Vagina (tissue), 2 donors: ENCODE measurements around the gene RPUSD1. TPM values are rescaled to one million over a fixed set of nuclear protein-coding genes. Genes with fewer than 3 reads are reported as not detected.

Source experiments
- DNase-seq, 2 donors: peaks; one replicate each; pipeline ENCODE4 v3.0.0-alpha.2; 2017; ENCODE audit errors: extremely low spot score in 2 of 2
- H3K27ac ChIP-seq: fragments of 200-600 bp; sonication (generic); one replicate; pipeline ENCODE4 v1.5.1; 2019
- H3K27me3 ChIP-seq: fragments of 200-600 bp; sonication (generic); one replicate; pipeline ENCODE4 v1.5.1; 2019
- H3K36me3 ChIP-seq, 2 donors: fragments of 200-600 bp; sonication (generic); one replicate each; pipeline ENCODE4 v1.5.1; 2017 to 2019
- H3K4me1 ChIP-seq: fragments of 200-600 bp; sonication (generic); one replicate; pipeline ENCODE4 v1.5.1; 2019
- H3K4me3 ChIP-seq, 2 donors: fragments of 200-600 bp; sonication (generic); 1 replicate in 1 of 2; 2 replicates in 1 of 2; pipeline ENCODE4 v1.5.1; 2016 to 2019
- H3K9me3 ChIP-seq: fragments of 200-600 bp; sonication (generic); one replicate; pipeline ENCODE4 v1.5.1; 2019
- POLR2A ChIP-seq, 2 donors: fragments of 450-650 bp; IDR thresholded peaks; one replicate each; pipeline ENCODE4 v1.6.1; 2017; ENCODE audit warnings: antibody characterized with exemption in 2 of 2, mild to moderate bottlenecking in 2 of 2, moderate library complexity in 2 of 2
- POLR2AphosphoS5 ChIP-seq, 2 donors: sonication (generic); formaldehyde crosslinking; IDR thresholded peaks; one replicate each; pipeline ENCODE4 v1.9.0; 2017; ENCODE audit warnings: antibody characterized with exemption in 2 of 2, mild to moderate bottlenecking in 2 of 2, low read depth in 1 of 2; ENCODE audit not compliant: insufficient read depth in 1 of 2
- intact Hi-C: fragments of 100-400 bp; cut with DNase I; formaldehyde crosslinking; loops from one replicate; pipeline ENCODE4 v1.15.1; 2023
- total RNA-seq: library from RNA; depleted of rRNA; stranded (reverse); fragments of >200 nt; gene quantifications from one replicate; pipeline ENCODE4 v1.2.3, GENCODE V29; 2016
- TF ChIP-seq, protein P1 (sequence below), 3 experiments: fragments of 450-650 bp in 2 of 3; fragments of 200-600 bp in 1 of 3; sonication (generic) in 1 of 3; IDR thresholded peaks; one replicate each; pipeline ENCODE4 v1.5.1; 2017 to 2019; ENCODE audit warnings: antibody characterized with exemption in 3 of 3, mild to moderate bottlenecking in 2 of 3, moderate library complexity in 2 of 3

The RPUSD1 gene
- total RNA-seq, 1 donor from 2014 or later = 17.2 TPM

DNA sequence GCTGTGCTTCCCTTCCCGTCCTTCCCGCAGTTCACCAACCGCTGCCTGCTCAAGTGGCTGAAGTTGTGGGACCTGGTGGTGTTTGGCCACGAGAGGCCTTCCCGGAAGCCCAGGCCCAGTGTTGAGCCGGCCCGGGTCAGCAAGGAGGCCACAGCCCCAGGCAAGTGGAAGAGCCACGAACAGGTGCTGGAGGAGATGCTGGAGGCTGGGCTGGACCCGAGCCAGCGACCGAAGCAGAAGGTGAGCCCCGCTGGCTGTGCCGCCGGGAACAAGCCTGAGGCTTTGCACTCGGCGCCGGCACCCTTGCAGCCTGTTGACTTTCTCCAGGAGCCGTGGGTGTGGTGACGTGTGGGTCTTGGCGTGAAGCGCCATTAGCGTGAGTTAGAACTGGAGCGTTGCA is 3.0 kb upstream of the RPUSD1 start:
- peaks cover 0 to 4% of the 10 kb centered on the region in 2 donors for H3K36me3 ChIP-seq
- H3K4me3 ChIP-seq = no peak overlapping the region
- no peak for DNase-seq
- no peak overlapping the region for H3K27ac ChIP-seq
- TF ChIP-seq, protein P1, sequence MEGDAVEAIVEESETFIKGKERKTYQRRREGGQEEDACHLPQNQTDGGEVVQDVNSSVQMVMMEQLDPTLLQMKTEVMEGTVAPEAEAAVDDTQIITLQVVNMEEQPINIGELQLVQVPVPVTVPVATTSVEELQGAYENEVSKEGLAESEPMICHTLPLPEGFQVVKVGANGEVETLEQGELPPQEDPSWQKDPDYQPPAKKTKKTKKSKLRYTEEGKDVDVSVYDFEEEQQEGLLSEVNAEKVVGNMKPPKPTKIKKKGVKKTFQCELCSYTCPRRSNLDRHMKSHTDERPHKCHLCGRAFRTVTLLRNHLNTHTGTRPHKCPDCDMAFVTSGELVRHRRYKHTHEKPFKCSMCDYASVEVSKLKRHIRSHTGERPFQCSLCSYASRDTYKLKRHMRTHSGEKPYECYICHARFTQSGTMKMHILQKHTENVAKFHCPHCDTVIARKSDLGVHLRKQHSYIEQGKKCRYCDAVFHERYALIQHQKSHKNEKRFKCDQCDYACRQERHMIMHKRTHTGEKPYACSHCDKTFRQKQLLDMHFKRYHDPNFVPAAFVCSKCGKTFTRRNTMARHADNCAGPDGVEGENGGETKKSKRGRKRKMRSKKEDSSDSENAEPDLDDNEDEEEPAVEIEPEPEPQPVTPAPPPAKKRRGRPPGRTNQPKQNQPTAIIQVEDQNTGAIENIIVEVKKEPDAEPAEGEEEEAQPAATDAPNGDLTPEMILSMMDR (IDR thresholded peaks at IDR 0.05) = no peak
- TF ChIP-seq POLR2AphosphoS5 (IDR thresholded peaks at IDR 0.05; ENCODE audit: insufficient read depth in 1 of 2, low read depth in 1 of 2) (no peak), POLR2A (IDR thresholded peaks at IDR 0.05) (no peak)
- no peaks in the 10 kb centered on the region for H3K27me3 ChIP-seq
- intact Hi-C loops = no loop called here
- no peaks in the 10 kb centered on the region for H3K9me3 ChIP-seq
- H3K4me1 ChIP-seq = peaks cover 28% of the 10 kb centered on the region

DNA sequence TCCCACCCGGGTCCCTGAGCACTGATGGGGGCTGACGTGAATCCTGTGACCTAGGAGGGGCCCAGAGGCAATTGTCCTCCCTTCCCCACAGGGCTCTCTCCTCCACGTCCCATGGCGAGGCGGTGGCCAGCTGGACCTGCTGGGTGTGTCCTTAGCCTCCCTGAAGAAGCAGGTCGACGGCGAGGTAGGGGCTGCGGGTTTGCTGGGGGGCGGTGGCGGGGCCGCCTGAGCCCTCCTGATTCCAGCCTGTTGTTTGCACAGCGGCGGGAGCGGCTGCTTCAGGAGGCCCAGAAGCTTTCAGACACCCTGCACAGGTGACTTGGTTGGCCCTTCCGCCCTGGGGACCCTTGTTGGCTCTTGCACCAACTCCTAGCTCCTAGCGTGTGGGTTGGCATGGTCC is 1.9 kb upstream of the RPUSD1 start:
- H3K27me3 ChIP-seq = no peaks in the 10 kb centered on the region
- intact Hi-C loops = no loop called here
- no peak overlapping the region for H3K4me3 ChIP-seq
- TF ChIP-seq POLR2AphosphoS5 (IDR thresholded peaks at IDR 0.05; ENCODE audit: insufficient read depth in 1 of 2, low read depth in 1 of 2) (no peak), POLR2A (IDR thresholded peaks at IDR 0.05) (no peak)
- TF ChIP-seq, protein P1 (IDR thresholded peaks at IDR 0.05) = no peak
- peaks cover 0 to 8% of the 10 kb centered on the region in 2 donors for H3K36me3 ChIP-seq
- H3K27ac ChIP-seq = no peak overlapping the region
- peaks cover 28% of the 10 kb centered on the region for H3K4me1 ChIP-seq
- H3K9me3 ChIP-seq = no peaks in the 10 kb centered on the region
- DNase-seq = no peak

DNA sequence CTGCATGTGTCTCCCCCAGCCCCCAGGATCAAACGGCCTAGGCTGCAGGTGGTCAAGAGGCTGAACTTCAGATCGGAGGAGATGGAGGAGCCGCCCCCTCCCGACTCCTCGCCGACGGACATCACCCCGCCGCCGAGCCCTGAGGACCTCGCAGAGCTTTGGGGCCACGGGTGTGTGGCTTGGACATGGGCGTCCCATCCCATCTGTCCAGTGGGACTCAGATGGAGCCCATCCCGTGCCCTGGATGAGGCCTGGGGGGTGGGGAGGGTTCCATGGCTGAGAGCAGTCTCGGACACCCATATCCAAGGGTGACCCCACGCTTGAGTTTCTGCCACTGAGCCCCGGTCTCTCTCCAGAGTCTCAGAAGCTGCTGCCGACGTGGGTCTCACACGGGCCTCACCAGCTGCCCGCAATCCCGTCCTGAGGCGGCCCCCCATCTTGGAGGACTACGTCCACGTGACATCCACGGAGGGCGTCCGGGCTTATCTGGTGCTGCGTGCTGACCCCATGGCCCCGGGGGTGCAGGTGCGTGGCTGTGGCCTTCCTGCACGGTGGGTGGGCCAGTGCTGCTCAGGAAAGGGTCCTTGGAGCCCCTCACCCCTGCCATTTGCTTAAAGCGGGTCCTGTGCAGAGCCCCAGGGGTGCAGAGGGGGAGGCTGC is 1.1 kb upstream of the RPUSD1 start:
- H3K27me3 ChIP-seq = no peaks in the 10 kb centered on the region
- peaks cover 28% of the 10 kb centered on the region for H3K4me1 ChIP-seq
- intact Hi-C loops = loop anchor here (5.0 kb wide), 1 partner anchor 67 kb away; the partner anchor contains the start of gene ANTKMT
- H3K4me3 ChIP-seq = peak overlapping the region; percentile 98 to 99
- DNase-seq = no peak
- H3K9me3 ChIP-seq = no peaks in the 10 kb centered on the region
- no peak for TF ChIP-seq POLR2A (IDR thresholded peaks at IDR 0.05)
- no peak for TF ChIP-seq POLR2AphosphoS5 (IDR thresholded peaks at IDR 0.05; ENCODE audit: insufficient read depth in 1 of 2, low read depth in 1 of 2)
- TF ChIP-seq, protein P1 (IDR thresholded peaks at IDR 0.05) = no peak
- no peak overlapping the region for H3K27ac ChIP-seq
- H3K36me3 ChIP-seq = peaks cover 0 to 8% of the 10 kb centered on the region in 2 donors

DNA sequence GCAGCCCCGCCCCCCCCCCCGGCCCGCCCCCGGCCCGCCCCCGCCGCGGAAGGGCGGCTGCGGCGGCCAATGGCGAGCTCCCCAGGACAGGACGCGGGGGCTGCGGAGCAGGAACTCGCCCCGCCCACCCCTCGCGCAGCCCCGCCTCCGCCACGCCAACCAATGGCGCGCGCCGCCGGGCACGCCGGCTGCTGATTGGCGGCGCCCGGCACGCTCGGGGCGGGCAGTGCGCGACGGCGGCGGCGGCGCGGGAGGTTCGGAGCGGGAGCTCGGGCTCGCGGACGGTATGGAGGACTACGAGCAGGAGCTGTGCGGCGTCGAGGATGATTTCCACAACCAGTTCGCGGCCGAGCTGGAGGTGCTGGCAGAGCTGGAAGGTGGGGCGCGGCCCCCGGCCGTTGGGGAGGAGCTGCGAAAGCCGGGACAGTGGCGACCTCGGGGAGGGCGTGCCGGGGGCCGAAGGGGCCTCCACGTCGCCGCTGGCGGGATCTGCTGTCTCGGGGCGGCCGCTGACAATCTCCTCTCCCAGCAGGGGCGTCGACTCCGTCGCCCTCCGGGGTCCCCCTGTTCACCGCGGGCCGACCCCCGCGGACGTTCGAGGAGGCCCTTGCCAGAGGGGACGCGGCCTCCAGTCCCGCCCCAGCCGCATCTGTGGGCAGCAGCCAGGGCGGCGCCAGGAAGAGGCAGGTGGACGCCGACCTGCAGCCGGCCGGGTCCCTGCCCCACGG is 382 bp upstream of the RPUSD1 start, which contains the start of gene CHTF18:
TSS of gene CHTF18 (plus strand) at position 222 of the 728 bp plus-strand sequence. CDS start at position 287, 65 bp downstream.
- Histone ChIP-seq H3K27ac (peak within 1 kb of the TSS; percentile 62), H3K4me3 (peak within 1 kb of the TSS; percentile 98 to 99)
- TF ChIP-seq, protein P1 (IDR thresholded peaks at IDR 0.05) = no peak
- peak in 1 of 2 donors; percentile 23 for TF ChIP-seq POLR2AphosphoS5 (IDR thresholded peaks at IDR 0.05; ENCODE audit: insufficient read depth in 1 of 2, low read depth in 1 of 2)

More for the DNA sequence above, 382 bp upstream of the RPUSD1 start, which contains the start of gene CHTF18:
- intact Hi-C loops = loop anchor here (5.0 kb wide), 1 partner anchor 66 kb away; the partner anchor contains the start of gene ANTKMT
- no peaks in the 10 kb centered on the region for H3K9me3 ChIP-seq
- H3K36me3 ChIP-seq = peaks cover 0 to 8% of the 10 kb centered on the region in 2 donors
- no peaks in the 10 kb centered on the region for H3K27me3 ChIP-seq
- DNase-seq = peak in 1 of 2 donors; percentile 93
- H3K4me1 ChIP-seq = peaks cover 32% of the 10 kb centered on the region
